Esophagus squamous epithelium (tissue), 5 donors: ENCODE data around the gene PTPRD. TPM values are rescaled to one million over a fixed set of nuclear protein-coding genes. Genes with fewer than 3 reads are reported as not detected.

Source experiments
- DNase-seq: peaks from one replicate; lab custom pipeline; 2025; lab: John Stamatoyannopoulos, UW
- H3K27ac ChIP-seq, 4 donors: fragments of 200-600 bp; sonication (generic); one replicate each; pipeline ENCODE4 v1.5.1; 2016 to 2019; ENCODE audit warnings: mild to moderate bottlenecking in 1 of 4
- H3K27me3 ChIP-seq, 4 donors: fragments of 200-600 bp; sonication (generic); 1 replicate in 3 of 4; 2 replicates in 1 of 4; pipeline versions ENCODE4 v1.5.1 to v1.6.0; 2017 to 2021; ENCODE audit warnings: antibody characterized with exemption in 1 of 4
- H3K36me3 ChIP-seq, 3 donors: fragments of 200-600 bp; sonication (generic); one replicate each; pipeline ENCODE4 v1.5.1; 2016 to 2019
- H3K4me1 ChIP-seq, 3 donors: fragments of 200-600 bp; sonication (generic); one replicate each; pipeline ENCODE4 v1.5.1; 2017 to 2019
- H3K4me3 ChIP-seq, 4 donors: fragments of 200-600 bp; sonication (generic); 1 replicate in 3 of 4; 2 replicates in 1 of 4; pipeline ENCODE4 v1.5.1; 2016 to 2019; ENCODE audit warnings: mild to moderate bottlenecking in 2 of 4, moderate library complexity in 1 of 4
- H3K9me3 ChIP-seq, 3 donors: fragments of 200-600 bp; sonication (generic); one replicate each; pipeline ENCODE4 v1.5.1; 2016 to 2019
- POLR2A ChIP-seq, 4 donors: fragments of 450-650 bp; IDR thresholded peaks; one replicate each; pipeline ENCODE4 v1.6.1; 2017; ENCODE audit warnings: antibody characterized with exemption in 4 of 4, mild to moderate bottlenecking in 4 of 4, moderate library complexity in 3 of 4
- WGBS, 2 donors: methylation state at CpG; one replicate each; pipeline ENCODE4 v1.1.5; 2018; 5-methylcytosine and 5-hydroxymethylcytosine counted together
- intact Hi-C: fragments of 100-400 bp; cut with DNase I; formaldehyde crosslinking; loops from one replicate; pipeline ENCODE4 v1.15.0; 2022
- total RNA-seq, 4 donors: library from RNA; depleted of rRNA; stranded (reverse); fragments of >200 nt; gene quantifications; one replicate each; pipeline ENCODE4 v1.1.0, GENCODE V29; 2016
- TF ChIP-seq, protein P1 (sequence below), 6 experiments: fragments of 450-650 bp in 4 of 6; fragments of 200-600 bp in 2 of 6; sonication (generic) in 2 of 6; IDR thresholded peaks; one replicate each; pipeline ENCODE4 v1.5.1; 2016 to 2019; ENCODE audit warnings: antibody characterized with exemption in 6 of 6, mild to moderate bottlenecking in 4 of 6, moderate library complexity in 4 of 6
- donor health status: DM: yes; HTN: yes; CAD: no.

PTPRD gene
- total RNA-seq, 4 donors from 2014 or later, result 0.23 to 16.3 (median 6.6) TPM

DNA sequence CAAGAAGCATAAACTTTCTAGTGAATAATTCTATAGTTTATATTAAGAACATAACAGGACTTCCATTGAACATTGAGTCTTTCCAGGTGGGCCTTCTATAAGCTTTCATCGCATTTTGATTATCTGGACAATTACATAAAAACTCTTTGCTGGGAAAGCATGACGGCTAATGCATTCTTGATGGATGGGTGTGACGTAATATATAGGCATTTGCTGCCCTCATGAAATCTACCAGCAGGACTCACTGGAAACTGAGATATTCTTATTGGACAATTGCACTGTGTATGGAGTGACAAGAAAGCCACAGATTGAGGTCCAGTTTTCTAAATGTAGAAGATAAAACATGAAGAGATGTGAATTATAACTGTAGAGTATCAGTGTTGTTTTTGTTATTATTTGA lies 15.0 kb downstream of the PTPRD start:
- Histone ChIP-seq H3K4me1 (no peaks in the 10 kb centered on the region), H3K4me3 (no peak overlapping the region), H3K27ac (no peak overlapping the region), H3K9me3 (no peaks in the 10 kb centered on the region), H3K36me3 (no peaks in the 10 kb centered on the region), H3K27me3 (no peaks in the 10 kb centered on the region)
- WGBS, 2 donors, result 68 to 76% methylated on average over 3 of the region's 3 CpGs
- TF ChIP-seq, protein P1, sequence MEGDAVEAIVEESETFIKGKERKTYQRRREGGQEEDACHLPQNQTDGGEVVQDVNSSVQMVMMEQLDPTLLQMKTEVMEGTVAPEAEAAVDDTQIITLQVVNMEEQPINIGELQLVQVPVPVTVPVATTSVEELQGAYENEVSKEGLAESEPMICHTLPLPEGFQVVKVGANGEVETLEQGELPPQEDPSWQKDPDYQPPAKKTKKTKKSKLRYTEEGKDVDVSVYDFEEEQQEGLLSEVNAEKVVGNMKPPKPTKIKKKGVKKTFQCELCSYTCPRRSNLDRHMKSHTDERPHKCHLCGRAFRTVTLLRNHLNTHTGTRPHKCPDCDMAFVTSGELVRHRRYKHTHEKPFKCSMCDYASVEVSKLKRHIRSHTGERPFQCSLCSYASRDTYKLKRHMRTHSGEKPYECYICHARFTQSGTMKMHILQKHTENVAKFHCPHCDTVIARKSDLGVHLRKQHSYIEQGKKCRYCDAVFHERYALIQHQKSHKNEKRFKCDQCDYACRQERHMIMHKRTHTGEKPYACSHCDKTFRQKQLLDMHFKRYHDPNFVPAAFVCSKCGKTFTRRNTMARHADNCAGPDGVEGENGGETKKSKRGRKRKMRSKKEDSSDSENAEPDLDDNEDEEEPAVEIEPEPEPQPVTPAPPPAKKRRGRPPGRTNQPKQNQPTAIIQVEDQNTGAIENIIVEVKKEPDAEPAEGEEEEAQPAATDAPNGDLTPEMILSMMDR (IDR thresholded peaks at IDR 0.05), result no peak
- TF ChIP-seq POLR2A (IDR thresholded peaks at IDR 0.05), result no peak
- DNase-seq, result no peak
- intact Hi-C loops, result no loop called here

DNA sequence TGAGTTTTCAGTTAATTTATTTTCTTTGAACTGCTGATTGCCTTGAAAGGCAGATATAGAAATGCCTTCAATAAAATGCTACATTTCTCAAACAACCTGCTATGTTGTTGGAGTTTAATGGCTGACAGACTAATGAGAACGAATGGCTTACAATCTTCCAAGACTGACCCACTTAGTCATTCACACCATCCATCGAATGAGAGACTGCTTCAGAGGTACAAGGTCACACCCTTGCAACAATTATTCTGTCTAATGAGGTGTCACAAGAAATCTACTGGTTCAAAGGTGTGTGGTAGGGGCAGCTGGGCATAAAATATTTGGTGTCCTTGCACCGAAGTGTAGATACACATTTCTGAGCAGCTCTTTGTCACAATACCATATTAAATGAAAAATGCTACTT lies 18.3 kb downstream of the PTPRD start:
- TF ChIP-seq, protein P1 (IDR thresholded peaks at IDR 0.05), result no peak
- TF ChIP-seq POLR2A (IDR thresholded peaks at IDR 0.05), result no peak

DNA sequence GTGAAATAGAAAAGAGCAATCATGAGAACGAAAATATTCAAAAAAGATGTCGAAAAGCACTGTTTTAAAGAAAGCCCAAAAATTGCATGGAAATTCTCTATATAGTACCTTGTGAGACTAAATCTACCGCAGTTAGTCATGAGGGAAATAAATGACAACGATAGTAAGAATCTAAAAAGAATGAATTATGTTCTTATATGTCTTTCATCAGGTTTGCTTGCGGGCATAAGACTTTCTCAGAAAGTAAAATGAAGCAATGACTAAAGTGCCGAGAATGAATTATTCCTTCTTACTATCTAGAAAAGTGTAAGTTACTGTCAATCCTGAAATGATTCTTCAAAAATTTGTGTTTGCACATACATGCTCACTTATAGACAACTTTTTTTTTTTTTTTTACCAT lies 26.4 kb downstream of the PTPRD start:
- H3K27ac ChIP-seq, result no peak overlapping the region
- 82 to 85% methylated on average over 6 of the region's 6 CpGs for WGBS, 2 donors
- H3K9me3 ChIP-seq, result no peaks in the 10 kb centered on the region
- no peak overlapping the region for H3K4me3 ChIP-seq
- TF ChIP-seq POLR2A (IDR thresholded peaks at IDR 0.05), result no peak
- TF ChIP-seq, protein P1 (IDR thresholded peaks at IDR 0.05), result no peak
- intact Hi-C loops, result no loop called here
- no peaks in the 10 kb centered on the region for H3K36me3 ChIP-seq
- H3K4me1 ChIP-seq, result no peaks in the 10 kb centered on the region
- H3K27me3 ChIP-seq, result no peaks in the 10 kb centered on the region
- no peak for DNase-seq

More for the DNA sequence above, 18.3 kb downstream of the PTPRD start:
- 29 to 47% methylated on average over 3 of the region's 3 CpGs for WGBS, 2 donors
- no peaks in the 10 kb centered on the region for H3K27me3 ChIP-seq
- no peak overlapping the region for H3K27ac ChIP-seq
- H3K36me3 ChIP-seq, result no peaks in the 10 kb centered on the region
- H3K9me3 ChIP-seq, result no peaks in the 10 kb centered on the region
- no peak overlapping the region for H3K4me3 ChIP-seq
- H3K4me1 ChIP-seq, result no peaks in the 10 kb centered on the region
- DNase-seq, result no peak
- intact Hi-C loops, result no loop called here

DNA sequence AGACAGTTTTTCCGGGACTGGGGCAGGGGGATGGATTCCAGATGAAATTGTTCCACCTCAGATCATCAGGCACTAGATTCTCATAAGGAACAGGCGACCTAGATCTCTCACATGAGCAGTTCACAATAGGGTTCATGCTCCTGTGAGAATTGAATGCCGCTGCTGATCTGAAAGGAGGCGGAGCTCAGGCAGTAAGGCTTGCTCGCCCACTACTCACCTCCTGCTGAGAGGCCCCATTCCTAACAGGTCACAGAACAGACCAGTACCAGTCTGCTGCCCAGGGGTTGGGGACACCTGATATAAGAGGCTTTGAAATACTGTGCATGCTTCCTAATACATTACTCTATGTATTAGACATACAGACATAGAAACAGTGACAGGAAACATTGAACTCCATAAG lies 41.1 kb downstream of the PTPRD start:
- Histone ChIP-seq H3K9me3 (no peaks in the 10 kb centered on the region), H3K4me1 (no peaks in the 10 kb centered on the region), H3K36me3 (no peaks in the 10 kb centered on the region), H3K4me3 (no peak overlapping the region), H3K27ac (no peak overlapping the region), H3K27me3 (no peaks in the 10 kb centered on the region)
- no peak for TF ChIP-seq POLR2A (IDR thresholded peaks at IDR 0.05)
- TF ChIP-seq, protein P1 (IDR thresholded peaks at IDR 0.05), result no peak
- DNase-seq, result no peak
- 74 to 80% methylated on average over 4 to 5 of the region's 5 CpGs for WGBS, 2 donors
- intact Hi-C loops, result no loop called here

DNA sequence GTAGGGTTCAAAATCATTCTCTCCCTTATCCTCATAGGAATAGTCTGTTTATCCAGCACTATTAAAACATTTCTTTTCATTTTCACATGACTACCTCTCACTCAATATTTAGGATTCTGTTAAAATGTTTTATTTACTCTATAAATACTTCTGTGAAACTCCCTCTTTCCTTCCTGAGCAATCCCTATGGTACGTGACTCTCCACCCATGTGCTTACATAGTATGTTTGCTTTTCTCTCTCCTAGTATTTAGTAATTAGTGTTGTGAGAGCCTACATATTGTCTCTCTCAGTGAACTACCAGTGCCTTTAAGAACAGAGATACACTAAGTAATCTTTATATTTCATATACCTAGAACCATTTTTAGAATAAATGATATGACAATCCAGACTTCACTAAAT lies 46.0 kb downstream of the PTPRD start:
- H3K9me3 ChIP-seq, result no peaks in the 10 kb centered on the region
- H3K27me3 ChIP-seq, result no peaks in the 10 kb centered on the region
- no peak overlapping the region for H3K27ac ChIP-seq
- DNase-seq, result no peak
- WGBS, 2 donors, result 63 to 64% methylated on average over 1 of the region's 1 CpG
- no peak overlapping the region for H3K4me3 ChIP-seq
- intact Hi-C loops, result no loop called here
- no peaks in the 10 kb centered on the region for H3K36me3 ChIP-seq
- TF ChIP-seq, protein P1 (IDR thresholded peaks at IDR 0.05), result no peak
- H3K4me1 ChIP-seq, result no peaks in the 10 kb centered on the region
